HG02973 (cell line): ENCODE results near the gene SPR.
A peak's percentile ranks its signal among the peaks of the same experiment; 100 is the strongest.
"Not testable (repeated sequence)": the region's sequence is repeated elsewhere in the genome, so short reads cannot be mapped to it uniquely, and the experiment has no call there.

Source experiments
- ATAC-seq: cut with Tn5 transposase; IDR thresholded peaks from one replicate; pipeline ENCODE4 v1.9.1; 2021; ENCODE audit warnings: moderate library complexity; ENCODE audit not compliant: unreplicated experiment

The SPR gene

GRCh38 chr2:72888438-72889202, 1.4 kb downstream of the SPR start:
- ATAC-seq = no peak

DNA sequence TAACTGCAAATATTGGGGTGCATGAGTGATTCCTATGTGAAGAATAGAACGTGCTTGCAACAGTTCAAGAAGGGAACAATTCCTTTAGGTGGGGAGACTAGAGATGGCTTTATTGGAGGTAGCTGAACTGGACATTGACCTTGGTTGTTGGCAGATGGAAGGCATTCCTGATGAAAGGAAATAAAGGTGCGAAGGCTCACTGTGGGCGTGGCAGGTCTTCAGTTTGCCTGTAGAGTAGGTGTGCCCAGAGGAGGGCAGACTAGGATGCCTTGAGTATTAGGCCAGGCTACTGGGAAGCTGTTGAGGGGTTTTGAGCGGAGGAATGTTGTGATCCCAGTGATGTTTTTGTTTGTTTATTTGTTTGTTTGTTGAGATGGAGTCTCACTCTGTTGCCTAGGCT, 2.8 kb downstream of the SPR start:
- ATAC-seq = no peak

DNA sequence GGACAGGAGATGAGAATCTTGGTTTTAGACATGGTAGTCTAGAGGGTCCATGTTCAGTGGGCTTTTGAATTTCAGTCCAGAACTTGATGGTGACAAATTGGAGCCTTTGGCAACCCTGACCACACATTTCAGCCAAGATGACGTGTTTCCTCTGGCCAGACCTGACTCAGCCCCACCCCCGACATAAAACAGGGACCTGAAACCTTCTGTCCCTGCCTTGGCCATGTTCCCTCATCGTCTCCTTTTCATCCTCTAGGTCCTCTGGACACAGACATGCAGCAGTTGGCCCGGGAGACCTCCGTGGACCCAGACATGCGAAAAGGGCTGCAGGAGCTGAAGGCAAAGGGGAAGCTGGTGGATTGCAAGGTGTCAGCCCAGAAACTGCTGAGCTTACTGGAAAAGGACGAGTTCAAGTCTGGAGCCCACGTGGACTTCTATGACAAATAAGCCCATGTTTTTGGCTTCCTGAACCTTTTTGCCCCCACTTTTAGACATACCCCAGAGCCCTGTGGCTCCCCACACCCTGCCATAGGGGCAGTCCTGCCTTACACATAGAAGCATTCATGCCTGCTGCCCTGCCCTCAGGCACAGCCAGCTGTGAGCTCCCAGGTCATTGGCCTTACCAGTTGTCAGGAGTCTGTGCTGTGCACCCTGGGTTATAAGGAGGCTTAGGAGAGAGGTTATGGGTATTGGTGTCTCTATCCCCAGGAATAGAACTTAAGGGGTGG, 4.0 kb downstream of the SPR start:
- ATAC-seq = no peak

GRCh38 chr2:72892506-72893173, 5.4 kb downstream of the SPR start:
- ATAC-seq = peak; percentile 52

- peak; percentile 68 for ATAC-seq
Measured at GRCh38 chr2:72893594-72894319, 6.5 kb downstream of the SPR start.

- no peak for ATAC-seq
Measured at GRCh38 chr2:72894514-72894913, 7.3 kb downstream of the SPR start.

DNA sequence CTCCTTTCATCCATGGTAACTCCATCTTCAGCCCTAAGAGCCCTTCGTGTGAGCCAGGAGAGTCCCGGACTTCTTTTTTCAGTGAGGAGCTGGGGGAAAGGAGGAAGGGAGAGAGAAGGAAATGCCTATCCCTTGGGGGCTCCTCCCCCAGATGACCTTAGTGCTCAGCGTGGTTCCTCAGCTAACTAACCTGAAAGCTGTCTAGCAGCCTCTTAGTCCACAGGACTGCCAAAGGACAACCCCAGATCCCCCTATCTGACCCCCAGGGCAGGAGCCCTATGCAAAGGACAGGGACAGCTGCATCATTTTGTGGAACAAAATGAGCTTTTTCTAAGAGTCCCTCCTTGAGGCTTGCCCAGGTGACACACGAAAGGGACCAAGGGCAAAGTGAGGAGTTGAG, 7.9 kb downstream of the SPR start:
- ATAC-seq = no peak

- ATAC-seq = no peak
Measured at GRCh38 chr2:72895759-72896281, 8.6 kb downstream of the SPR start.

DNA sequence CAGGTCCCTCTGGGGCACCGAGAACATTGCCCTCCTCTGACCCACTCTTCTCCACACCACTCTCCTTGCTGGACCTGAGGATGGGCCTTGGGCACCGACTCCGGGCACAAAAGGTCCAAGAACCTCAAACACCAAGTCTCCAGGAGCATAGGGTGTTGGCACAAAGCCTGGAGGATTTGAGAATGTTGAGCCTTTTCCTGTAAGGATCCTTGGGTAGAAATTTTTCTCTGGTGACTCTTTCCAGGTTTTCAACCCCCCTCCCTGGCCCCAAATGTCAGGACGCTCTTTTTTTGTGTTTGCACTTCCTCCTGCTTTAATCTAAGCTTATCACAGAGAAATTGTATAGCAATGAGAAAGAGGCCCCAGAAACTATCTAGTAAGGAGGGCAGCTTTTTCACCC, 9.2 kb downstream of the SPR start:
- ATAC-seq = no peak

- ATAC-seq = no peak
Measured at GRCh38 chr2:72897785-72898584, 10.8 kb downstream of the SPR start.

DNA sequence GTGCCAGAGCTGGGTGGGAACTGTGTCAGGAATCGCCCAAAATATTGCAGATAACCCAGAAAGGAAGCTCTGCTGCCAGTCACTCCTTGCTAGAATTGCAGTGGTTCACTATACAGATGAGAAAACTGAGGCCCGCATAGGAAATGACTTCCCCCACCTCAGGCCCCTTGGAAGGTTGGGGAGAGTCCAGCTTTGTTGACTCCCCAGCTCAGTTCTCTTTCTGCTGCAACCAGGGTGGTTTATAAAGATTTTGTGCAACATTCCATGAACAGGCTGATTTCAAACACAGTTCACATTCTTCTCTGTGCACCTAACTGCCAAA, 11.3 kb downstream of the SPR start:
- no peak for ATAC-seq

DNA sequence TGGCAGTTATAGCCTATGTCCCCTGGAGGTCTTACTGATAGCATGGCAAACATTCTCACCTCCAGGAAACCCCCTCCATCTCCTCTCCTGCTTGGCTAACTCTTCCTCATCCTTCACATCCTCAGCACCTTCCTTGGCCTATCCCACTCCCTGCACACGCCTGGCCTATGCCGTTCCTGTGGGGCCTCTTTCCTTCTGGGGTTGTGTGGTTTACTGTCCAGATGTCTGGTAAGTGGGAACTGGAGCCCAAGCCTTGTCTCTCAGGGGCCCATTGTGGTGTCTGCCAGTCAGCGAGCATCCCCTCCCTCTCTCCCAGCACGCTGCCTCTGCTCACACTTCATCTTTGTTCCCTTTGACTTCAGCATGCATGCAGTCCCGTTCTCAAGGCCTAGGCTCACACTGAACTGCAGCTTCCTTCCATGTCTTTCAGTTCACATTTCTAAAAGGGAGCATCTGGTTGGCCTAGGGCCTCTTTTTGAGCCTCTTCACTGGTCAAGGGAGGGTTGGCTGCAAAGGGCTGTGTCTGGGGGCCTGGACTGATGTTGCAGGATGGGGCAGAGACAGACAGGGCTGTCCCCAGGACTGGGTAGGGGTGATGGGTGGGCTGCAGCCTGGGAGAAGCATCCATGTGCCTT, 13.1 kb downstream of the SPR start:
- ATAC-seq = no peak

DNA sequence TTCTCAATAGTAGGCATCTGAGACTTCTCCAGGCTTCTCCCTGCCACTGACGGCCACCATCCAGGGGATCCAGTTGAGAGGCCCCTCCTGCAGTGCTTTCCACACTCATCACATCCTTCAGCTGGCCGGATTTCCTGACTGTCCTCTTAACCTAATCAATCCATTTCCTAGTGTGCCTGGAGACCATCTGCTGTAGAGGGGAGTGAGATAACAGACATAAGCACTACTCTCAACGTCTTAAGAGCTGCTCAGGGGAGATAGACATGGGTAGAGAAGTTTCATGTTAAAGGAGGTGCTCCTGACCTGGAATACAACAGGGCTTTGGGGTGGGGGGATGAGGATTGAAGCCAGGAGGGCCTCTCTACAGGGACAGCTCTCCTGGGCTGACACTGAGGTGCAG, 14.2 kb downstream of the SPR start:
- no peak for ATAC-seq

DNA sequence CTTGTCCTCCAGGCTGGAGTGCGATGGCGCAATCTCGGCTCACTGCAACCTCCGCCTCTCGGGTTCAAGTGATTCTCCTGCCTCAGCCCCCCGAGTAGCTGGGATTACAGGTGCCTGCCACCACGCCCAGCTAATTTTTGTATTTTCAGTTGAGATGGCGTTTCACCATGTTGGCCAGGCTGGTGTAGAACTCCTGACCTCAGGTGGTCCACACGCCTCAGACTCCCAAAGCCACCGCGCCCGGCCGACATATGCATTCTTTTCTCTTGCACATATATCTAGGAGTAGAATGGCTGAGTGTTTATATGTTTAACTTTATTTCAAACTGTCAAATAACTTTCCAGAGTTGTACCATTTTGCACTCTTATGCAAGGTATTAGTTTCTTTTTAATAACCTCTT, 20.2 kb downstream of the SPR start:
- not testable (repeated sequence) for ATAC-seq

DNA sequence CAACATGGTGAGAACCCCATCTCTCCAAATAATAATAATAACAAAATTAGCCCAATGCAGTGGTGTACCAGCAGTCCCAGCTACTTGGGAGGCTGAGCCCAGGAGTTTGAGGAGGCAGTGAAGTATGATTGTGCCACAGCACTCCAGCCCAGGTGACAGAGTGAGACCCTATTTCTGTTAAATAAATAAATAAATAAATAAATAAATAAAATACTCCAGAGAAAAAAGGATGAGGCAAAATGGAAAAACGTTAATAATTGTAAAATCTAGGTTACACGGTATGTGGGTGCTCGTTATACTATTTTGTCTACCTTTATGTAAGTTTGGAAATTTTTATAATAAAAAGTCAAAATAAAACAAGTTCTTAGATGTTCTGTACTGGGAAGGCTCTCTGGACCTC, 21.5 kb downstream of the SPR start:
- ATAC-seq = no peak

DNA sequence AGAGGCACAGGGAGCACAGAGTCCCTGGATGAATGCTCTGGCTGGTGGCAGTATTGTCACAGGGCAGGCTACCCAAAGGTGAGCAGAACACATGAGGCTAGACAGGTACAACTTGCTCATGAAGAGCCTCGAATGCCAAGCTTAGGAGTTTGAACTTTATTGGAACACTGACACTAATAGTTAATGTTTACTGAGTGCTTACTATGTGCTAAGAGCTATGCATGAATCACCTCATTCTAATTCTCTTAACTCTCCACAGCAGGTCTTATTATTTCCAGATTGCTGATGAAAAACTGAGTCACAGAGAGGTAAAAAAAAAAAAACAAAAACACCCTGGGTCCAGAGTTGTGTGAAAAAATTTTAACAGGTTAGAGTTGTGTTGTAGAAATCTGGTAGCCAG, 24.0 kb downstream of the SPR start:
- ATAC-seq = no peak

DNA sequence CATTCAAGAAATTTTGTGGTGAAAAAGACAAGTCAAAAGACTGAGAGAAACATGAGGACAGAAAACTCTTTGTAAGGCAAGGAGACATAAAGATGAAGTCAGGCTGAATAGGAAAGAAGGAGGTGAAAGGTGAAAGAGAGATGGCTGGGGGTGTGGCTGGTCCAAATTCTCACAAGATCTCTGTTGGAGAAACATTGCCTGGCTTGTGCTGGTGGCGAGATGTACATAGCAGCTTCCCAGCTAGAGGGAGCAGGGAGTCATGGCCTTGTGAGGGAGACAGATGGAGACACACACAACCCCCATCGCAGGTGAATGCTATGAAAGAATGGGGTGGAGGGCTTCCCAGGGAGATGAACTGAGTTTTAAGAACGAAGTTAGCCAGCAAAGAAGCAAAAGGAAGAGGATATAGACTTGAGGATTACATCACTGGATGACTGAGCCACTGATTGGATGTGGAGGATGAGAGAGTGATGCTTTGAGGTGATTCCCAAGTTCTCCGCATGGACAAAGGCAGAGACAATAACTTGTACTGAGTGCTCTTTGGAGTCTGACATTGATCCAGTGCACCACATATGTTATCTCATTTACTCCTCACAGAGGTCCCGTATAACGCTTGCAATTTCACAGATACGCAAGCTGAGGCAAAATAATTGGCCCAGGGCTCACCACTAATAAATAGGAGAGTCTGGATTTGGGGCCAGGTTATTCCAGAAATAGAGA, 26.4 kb downstream of the SPR start:
- ATAC-seq = no peak

DNA sequence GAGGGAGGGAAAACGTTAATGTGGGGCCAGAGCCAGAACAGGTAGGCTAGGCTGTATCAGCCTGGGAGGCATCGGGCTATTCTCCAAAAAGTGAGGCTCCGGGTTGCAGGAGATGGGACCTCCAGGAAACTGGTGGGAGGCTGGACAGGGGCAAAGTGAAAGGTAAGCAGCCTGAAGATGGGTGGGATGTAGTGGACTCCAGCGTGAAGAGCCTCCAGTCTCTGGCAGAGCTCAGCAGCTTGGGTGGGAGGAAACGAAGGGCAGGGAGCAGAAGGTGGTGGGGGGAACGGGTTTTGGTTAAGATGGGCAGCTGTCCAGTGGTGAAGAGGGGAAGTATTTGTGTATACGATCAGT, 27.0 kb downstream of the SPR start:
- ATAC-seq = no peak

GRCh38 chr2:72914589-72915319, 27.5 kb downstream of the SPR start:
- no peak for ATAC-seq
